ENCODE data around the gene SH3RF3. TPM values are rescaled to one million over a fixed set of nuclear protein-coding genes. Genes with fewer than 3 reads are reported as not detected.

Gene SH3RF3
- polyA plus RNA-seq, 1 donor (not counting 4 experiments of a cell fraction or from before 2014, with no cell fraction given): 0.08 TPM

- dilution Hi-C loops (cut with MboI; ENCODE audit: extremely low pct_ligation_motif_present, low sequenced_read_pairs): no loop called here
- Histone ChIP-seq H3K27ac (ENCODE audit: control insufficient read depth, insufficient read depth, low read length) (no peak overlapping the region), H3K4me2 (ENCODE audit: control insufficient read depth, extremely low read depth, insufficient read depth, low read depth, low read length) (no peak overlapping the region), H3K36me3 (ENCODE audit: control insufficient read depth in 2 of 2, extremely low read depth in 1 of 2, insufficient read depth in 2 of 2, low read length in 2 of 2) (no peaks in the 10 kb centered on the region), H4K20me1 (ENCODE audit: control insufficient read depth, extremely low read depth, insufficient read depth, low read length) (no peaks in the 10 kb centered on the region), H3K9me1 (ENCODE audit: control insufficient read depth, extremely low read depth, insufficient read depth, low read length) (no peaks in the 10 kb centered on the region), H3K4me3 (ENCODE audit: control insufficient read depth in 2 of 3, extremely low read depth in 1 of 3, insufficient read depth in 2 of 3, low read depth in 1 of 3, low read length in 3 of 3) (no peak overlapping the region), H3K4me1 (ENCODE audit: control insufficient read depth, extremely low read depth, insufficient read depth, low read length) (no peaks in the 10 kb centered on the region), H3K9me3 (ENCODE audit: control insufficient read depth, low read depth, low read length) (no peaks in the 10 kb centered on the region), H3K9ac (ENCODE audit: control insufficient read depth, extremely low read depth, insufficient read depth, low read length) (no peak overlapping the region), H3K79me2 (ENCODE audit: control insufficient read depth, insufficient read depth, low read length) (no peaks in the 10 kb centered on the region), H2AFZ (ENCODE audit: control insufficient read depth, low read length) (no peak overlapping the region), H3K27me3 (ENCODE audit: control insufficient read depth, extremely low read depth, insufficient read depth, low read length) (no peaks in the 10 kb centered on the region)
- no peak for TF ChIP-seq EZH2 (IDR thresholded peaks at IDR 0.05; ENCODE audit: low read length)
- TF ChIP-seq CTCF (optimal IDR thresholded peaks at IDR 0.05 in 1 of 3, IDR thresholded peaks at IDR 0.05 in 1 of 3, conservative IDR thresholded peaks at IDR 0.05 in 1 of 3; ENCODE audit: extremely low read depth in 1 of 3, insufficient read depth in 2 of 3, low read length in 3 of 3): no peak
- FAIRE-seq (no peak), DNase-seq (ENCODE audit: low read depth, low spot score) (no peak)
Observed at GRCh38 chr2:109370399-109371035, 241.5 kb downstream of the SH3RF3 start.

GRCh38 chr2:109371481-109372170 is 242.6 kb downstream of the SH3RF3 start:
- no peak for FAIRE-seq
- H3K36me3 ChIP-seq (ENCODE audit: control insufficient read depth in 2 of 2, extremely low read depth in 1 of 2, insufficient read depth in 2 of 2, low read length in 2 of 2): no peaks in the 10 kb centered on the region
- TF ChIP-seq EZH2 (IDR thresholded peaks at IDR 0.05; ENCODE audit: low read length): no peak
- no peak for TF ChIP-seq CTCF (optimal IDR thresholded peaks at IDR 0.05 in 1 of 3, IDR thresholded peaks at IDR 0.05 in 1 of 3, conservative IDR thresholded peaks at IDR 0.05 in 1 of 3; ENCODE audit: extremely low read depth in 1 of 3, insufficient read depth in 2 of 3, low read length in 3 of 3)
- no peak overlapping the region for H3K4me3 ChIP-seq (ENCODE audit: control insufficient read depth in 2 of 3, extremely low read depth in 1 of 3, insufficient read depth in 2 of 3, low read depth in 1 of 3, low read length in 3 of 3)
- no peak overlapping the region for H3K4me2 ChIP-seq (ENCODE audit: control insufficient read depth, extremely low read depth, insufficient read depth, low read depth, low read length)
- dilution Hi-C loops (cut with MboI; ENCODE audit: extremely low pct_ligation_motif_present, low sequenced_read_pairs): no loop called here
- no peaks in the 10 kb centered on the region for H3K9me1 ChIP-seq (ENCODE audit: control insufficient read depth, extremely low read depth, insufficient read depth, low read length)
- DNase-seq (ENCODE audit: low read depth, low spot score): no peak
- H2AFZ ChIP-seq (ENCODE audit: control insufficient read depth, low read length): no peak overlapping the region
- no peak overlapping the region for H3K27ac ChIP-seq (ENCODE audit: control insufficient read depth, insufficient read depth, low read length)
- H3K4me1 ChIP-seq (ENCODE audit: control insufficient read depth, extremely low read depth, insufficient read depth, low read length): no peaks in the 10 kb centered on the region
- H3K9me3 ChIP-seq (ENCODE audit: control insufficient read depth, low read depth, low read length): no peaks in the 10 kb centered on the region
- H3K9ac ChIP-seq (ENCODE audit: control insufficient read depth, extremely low read depth, insufficient read depth, low read length): no peak overlapping the region
- H4K20me1 ChIP-seq (ENCODE audit: control insufficient read depth, extremely low read depth, insufficient read depth, low read length): no peaks in the 10 kb centered on the region
- no peaks in the 10 kb centered on the region for H3K27me3 ChIP-seq (ENCODE audit: control insufficient read depth, extremely low read depth, insufficient read depth, low read length)
- no peaks in the 10 kb centered on the region for H3K79me2 ChIP-seq (ENCODE audit: control insufficient read depth, insufficient read depth, low read length)

Data from keratinocyte (primary cell).